Left ventricle myocardium superior (tissue), 1 donor: ENCODE data around the gene STARD7. TPM values are rescaled to one million over a fixed set of nuclear protein-coding genes. Genes with fewer than 3 reads are reported as not detected.
"Not testable (repeated sequence)": the region's sequence is repeated elsewhere in the genome, so short reads cannot be mapped to it uniquely, and the experiment has no call there.

Experiments
- ATAC-seq: fragments of 200-7000 bp; cut with Tn5 transposase; one replicate; pipeline ENCODE4 v1.9.1; 2020; ENCODE audit warnings: mild to moderate bottlenecking, moderate library complexity
- DNase-seq: peaks from one replicate; pipeline ENCODE4 v3.0.0-alpha.2; 2020
- intact Hi-C: fragments of 100-400 bp; cut with micrococcal nuclease; formaldehyde crosslinking; loops from one replicate; pipeline ENCODE4 v1.11.0; 2022
- long read RNA-seq: library from polyadenylated mRNA; unstranded; transcript quantifications from one replicate; pipeline ENCODE4 v2.0.0, GENCODE V29; 2021
- total RNA-seq: library from RNA; stranded (reverse); fragmentation: NEBNext Ultra II Directional; extraction: Animal tissue kit (Norgen Biotek cat#: 25700); gene quantifications from one replicate; pipeline ENCODE4 v1.2.1, GENCODE V29; 2021
- donor health status: DM: no; HTN: yes; CAD: no; lungs with severe emphysema.

STARD7 gene, protein sequence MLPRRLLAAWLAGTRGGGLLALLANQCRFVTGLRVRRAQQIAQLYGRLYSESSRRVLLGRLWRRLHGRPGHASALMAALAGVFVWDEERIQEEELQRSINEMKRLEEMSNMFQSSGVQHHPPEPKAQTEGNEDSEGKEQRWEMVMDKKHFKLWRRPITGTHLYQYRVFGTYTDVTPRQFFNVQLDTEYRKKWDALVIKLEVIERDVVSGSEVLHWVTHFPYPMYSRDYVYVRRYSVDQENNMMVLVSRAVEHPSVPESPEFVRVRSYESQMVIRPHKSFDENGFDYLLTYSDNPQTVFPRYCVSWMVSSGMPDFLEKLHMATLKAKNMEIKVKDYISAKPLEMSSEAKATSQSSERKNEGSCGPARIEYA
- 214 TPM for total RNA-seq
- long read RNA-seq, transcript STARD7-201 (8 exons, 3,368 nt): major isoform, 564 of 604 reads
- long read RNA-seq, partial matches to known transcripts: 8 of 604 reads
- long read RNA-seq, other reads (novel, unspliced or antisense): 32 of 604 reads

DNA sequence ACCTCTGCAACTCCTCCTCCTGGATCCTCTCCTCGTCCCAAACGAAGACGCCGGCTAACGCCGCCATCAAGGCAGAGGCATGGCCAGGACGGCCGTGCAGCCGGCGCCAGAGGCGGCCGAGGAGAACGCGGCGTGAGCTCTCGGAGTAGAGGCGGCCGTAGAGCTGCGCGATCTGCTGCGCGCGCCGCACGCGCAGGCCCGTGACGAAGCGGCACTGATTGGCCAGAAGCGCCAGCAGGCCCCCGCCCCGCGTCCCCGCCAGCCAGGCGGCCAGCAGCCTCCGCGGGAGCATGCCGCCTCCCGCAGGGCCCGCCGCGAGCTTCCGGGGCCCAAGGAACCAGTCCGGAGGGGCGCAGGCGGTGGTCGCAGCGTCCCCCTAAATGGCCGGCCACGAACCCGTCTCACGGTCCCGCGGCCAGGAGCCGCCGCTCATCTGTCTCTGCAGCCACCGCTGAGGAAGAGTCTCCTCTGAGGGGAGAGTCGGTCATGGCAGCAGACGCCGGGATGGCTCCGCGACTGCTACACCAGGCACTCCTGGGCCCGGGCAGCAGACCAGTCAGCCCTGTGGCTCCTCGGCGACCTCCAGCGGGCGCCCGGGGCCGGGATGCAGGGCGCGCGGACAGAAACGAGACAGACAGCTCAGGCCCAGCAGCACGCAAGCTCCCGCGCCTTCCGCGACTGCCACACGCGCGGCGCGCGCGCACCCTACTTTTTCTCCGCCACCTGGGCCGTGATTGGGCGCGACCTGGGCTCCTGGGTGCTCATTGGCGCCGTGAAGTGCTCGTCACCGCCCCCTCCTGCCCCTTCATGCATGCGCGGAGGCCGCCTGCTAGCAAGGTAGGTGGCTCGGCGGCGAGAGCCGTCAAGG is at the start of gene STARD7:
Gene STARD7 (minus strand): TSS at position 685 of the 868 bp plus-strand sequence. CDS start 393 bp downstream, at position 292.
- intact Hi-C loops: loop anchor here (5.0 kb wide), 1 partner anchor 49 kb away; no protein-coding TSS in a partner anchor
- peak; percentile 100 for DNase-seq
- ATAC-seq: peak; percentile 96

DNA sequence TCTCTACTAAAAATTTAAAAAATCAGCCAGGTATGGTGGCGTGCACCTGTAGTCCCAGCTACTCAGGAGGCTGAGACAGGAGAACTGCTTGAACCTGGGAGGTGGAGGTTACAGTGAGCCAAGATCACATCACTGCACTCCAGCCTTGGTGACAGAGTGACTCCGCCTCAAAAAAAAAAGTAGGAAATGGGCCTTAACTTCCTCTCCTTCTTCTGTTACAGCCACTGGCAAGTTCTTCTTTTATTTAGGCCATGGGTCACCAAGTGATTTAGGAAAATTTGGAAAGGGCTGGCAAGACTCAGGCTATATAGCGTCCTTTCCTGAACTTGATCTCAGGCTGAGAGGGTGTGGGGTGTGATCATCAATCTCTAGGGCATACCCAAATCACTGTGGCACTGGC is 49.1 kb upstream of the STARD7 start:
- intact Hi-C loops: loop anchor here (5.0 kb wide), 1 partner anchor 50 kb away; the partner anchor contains the start of gene STARD7

DNA sequence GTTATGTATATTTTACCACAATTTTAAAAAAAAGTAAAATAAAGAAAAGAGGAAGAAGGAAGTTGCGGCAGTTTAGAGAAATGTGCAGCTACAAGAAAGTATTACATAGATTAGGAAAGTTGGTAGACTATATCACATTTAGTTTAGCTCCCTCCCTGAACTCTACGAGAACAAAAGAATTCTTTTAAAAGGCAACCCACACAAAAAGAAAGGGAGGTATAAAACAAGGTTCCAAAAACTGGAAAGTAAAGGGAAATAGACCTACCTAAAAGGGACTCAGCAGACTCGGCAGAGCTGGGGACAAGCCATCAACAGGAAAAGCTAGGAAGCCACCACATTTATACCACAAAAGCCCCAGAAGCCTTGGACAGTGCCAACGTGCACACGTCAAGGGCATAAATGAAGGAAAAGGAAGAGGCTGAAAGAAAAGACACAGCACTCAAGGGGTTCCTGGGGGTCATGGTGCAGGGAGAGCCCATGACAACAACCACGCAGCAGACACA is 48.0 kb upstream of the STARD7 start:
- DNase-seq (no peak), ATAC-seq (no peak)
- intact Hi-C loops: loop anchor here (5.0 kb wide), 1 partner anchor 49 kb away; the partner anchor contains the start of gene STARD7

More for the DNA sequence above, 49.1 kb upstream of the STARD7 start:
- not testable (repeated sequence) for ATAC-seq, DNase-seq

DNA sequence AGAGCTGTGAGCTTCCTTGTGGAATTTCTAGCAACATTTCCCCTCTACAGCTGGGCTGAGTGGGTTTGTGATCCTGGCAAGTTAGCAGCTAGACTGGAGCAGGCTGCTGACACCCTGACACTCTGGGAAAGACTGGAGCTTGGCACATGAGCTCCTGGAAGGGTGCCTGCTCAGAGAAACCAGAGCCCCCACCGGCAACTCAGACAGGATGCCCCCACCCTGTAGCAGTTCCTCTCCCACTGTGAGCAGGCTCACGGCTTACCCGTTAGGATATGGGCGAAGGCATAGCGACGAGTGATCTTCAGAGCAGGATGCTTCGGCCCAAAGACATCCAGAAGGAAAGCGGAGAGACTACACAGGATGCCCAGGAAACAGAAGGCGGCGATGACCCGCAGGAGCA is 45.9 kb upstream of the STARD7 start:
- no peak for DNase-seq
- peak; percentile 3 for ATAC-seq
- intact Hi-C loops: no loop called here

DNA sequence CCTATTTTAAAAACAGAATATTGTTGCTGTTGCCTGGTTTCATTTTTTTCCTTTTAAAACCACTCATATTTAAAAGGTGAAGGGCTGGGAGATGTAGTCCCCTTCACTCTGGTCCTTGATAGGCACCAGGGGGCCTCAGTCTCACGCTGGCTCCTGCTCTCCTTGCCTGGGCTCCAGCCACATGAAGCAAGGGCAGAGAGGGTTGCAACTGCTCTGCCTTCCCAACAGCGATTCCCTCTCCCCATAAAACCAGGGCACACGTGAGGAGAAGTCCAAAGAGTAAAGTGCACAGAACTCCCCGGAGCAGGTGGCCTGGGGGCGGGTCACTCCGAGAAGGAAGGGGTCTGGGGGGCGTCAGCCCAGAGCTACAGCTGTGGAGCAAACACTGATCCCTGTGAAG is 44.4 kb upstream of the STARD7 start:
- no peak for DNase-seq
- intact Hi-C loops: no loop called here
- ATAC-seq: peak; percentile 47

DNA sequence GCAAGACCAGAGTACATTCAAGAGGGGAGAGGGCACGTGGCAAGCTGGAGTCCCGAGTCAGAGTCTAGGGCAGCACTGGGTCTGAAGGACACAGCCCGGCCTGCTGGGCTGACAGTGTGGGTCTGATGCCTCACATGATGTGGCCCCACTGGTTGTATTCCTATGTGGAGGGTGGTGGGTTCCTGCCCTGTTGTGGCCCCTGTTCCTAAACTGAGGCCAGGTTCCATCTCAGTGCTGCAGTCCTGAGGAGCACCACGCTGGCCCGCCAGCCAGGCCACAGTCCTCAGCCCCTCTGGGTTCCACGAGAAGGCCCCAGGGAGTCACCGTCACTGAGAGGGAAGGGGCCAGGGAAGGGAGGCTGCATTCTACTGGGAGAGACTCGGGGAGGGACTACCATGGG is 43.9 kb upstream of the STARD7 start:
- DNase-seq (no peak), ATAC-seq (peak; percentile 2)
- intact Hi-C loops: no loop called here

DNA sequence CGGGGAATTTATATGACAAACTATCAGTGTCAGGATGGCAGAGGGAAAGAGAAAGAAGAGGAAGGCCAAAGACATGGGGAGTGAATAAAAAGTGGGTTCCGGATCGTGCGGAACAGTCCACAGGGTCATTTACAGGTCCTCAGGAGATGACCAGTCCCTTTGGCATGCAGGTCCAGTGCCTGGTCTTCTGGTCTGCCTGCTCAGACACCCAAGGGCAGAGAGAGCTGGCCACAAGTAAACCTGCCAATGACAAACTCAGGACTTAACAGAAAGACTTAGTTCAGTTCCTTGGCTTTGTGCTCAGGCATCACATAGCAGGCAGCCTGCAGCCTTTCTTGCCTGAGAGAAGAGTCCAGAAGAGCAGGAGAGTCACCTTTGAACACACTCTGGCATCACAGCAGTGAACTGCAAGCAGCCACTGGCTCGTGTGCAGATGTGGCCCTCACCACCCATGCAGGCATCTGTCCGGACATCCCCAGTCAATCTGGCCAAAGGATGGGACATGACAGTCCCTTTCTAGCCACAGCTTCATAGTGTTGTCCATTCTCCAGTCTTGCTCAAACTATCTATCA is 43.2 kb upstream of the STARD7 start:
- intact Hi-C loops: no loop called here
- peak; percentile 70 for DNase-seq
- peak; percentile 76 for ATAC-seq

DNA sequence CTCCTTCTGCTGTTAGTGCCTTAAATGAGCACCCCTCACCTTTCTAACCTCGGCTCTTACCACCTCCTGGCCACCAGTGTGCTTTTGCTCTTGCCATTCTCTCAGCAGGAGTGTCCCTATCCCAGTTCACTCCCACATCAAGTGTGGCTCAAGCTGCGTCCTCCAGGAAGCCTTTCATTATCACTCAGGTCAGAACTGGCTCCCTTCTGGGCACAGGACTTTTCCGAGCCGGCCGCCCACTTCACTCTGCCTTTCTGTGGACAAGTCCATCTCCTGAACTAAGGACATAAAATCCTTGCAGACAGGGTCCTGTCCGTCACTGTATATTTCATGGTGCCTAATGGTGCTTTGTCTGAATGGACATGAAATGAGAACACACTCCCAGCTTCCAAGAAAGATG is 41.6 kb upstream of the STARD7 start:
- ATAC-seq: no peak
- no peak for DNase-seq
- intact Hi-C loops: no loop called here

DNA sequence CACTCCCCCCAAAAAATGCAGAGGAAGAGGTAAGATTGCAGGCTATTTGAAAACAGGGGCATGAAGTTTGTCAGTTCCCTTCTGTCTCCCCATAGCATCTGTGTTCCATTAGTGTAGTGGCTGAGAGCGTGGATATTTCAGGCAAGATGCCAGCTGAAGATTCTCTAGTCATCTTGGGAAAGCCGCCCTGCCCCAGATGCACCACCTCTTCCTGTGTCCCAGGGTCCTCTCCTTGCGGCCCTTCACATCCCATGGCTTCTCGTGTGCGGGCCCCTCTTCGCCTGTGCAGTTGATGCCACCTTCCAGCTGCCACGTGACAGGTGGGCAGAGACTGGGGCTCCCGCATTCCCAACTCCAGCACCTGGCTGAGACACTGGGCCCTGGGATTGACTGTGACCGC is 41.0 kb upstream of the STARD7 start:
- DNase-seq: no peak
- intact Hi-C loops: no loop called here
- peak; percentile 8 for ATAC-seq

DNA sequence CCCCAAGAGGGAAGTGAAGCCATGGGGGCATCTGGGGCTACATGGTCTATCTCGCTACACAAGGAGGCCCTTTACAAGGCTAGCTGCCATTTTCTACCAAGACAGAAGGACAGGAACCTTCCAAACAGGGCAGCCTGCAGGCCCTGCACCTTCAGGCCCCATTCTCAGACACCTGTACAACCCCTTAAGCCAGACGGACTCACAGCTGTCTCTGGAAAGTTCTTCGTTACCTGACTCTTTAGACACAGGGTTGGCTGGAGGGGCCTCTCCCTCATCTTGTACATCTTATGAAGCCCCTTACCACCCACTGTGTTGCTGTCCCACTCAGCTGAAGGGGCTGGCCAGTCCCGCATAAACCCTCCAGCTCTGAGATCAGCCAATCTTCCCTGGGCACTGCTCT is 40.0 kb upstream of the STARD7 start:
- intact Hi-C loops: no loop called here
- DNase-seq (no peak), ATAC-seq (no peak)

DNA sequence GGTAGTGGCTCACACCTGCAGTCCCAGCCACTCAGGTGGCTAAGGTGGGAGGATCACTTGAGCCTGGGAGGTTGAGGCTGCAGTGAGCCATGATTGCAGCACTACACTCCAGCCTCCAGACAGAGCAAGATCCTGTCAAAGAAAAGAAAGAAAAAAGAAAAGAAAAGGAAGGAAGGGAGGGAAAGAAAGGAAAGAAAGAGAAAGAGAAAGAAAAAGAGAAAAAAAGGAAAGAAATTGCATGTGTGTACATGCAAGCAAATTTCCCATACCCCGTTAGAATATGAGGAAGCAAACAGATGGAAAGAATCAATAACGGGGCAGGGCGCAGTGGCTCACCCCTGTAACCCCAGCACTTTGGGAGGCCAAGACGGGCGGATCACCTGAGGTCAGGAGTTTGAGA is 39.3 kb upstream of the STARD7 start:
- no peak for ATAC-seq
- DNase-seq: no peak
- intact Hi-C loops: no loop called here

DNA sequence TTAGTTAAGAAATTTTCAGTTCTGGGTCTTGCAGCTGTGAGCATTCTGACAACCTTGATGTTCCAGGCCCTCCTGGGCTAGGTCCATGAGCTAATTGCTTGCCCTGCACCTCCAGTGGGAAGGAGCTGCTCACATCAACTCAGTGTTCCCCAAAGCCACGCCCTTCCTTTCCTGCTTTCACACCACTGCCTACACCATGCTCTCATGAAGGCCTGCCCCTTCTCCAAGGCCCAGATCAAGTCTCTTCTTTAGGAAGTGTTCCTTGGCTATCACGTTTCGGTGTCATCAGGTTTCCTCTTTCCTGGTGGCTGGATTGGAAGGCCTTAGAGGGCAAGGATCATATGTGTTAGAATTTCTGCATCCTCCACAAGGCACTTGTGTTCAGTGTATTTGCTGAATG is 38.4 kb upstream of the STARD7 start:
- intact Hi-C loops: no loop called here
- no peak for ATAC-seq
- no peak for DNase-seq

DNA sequence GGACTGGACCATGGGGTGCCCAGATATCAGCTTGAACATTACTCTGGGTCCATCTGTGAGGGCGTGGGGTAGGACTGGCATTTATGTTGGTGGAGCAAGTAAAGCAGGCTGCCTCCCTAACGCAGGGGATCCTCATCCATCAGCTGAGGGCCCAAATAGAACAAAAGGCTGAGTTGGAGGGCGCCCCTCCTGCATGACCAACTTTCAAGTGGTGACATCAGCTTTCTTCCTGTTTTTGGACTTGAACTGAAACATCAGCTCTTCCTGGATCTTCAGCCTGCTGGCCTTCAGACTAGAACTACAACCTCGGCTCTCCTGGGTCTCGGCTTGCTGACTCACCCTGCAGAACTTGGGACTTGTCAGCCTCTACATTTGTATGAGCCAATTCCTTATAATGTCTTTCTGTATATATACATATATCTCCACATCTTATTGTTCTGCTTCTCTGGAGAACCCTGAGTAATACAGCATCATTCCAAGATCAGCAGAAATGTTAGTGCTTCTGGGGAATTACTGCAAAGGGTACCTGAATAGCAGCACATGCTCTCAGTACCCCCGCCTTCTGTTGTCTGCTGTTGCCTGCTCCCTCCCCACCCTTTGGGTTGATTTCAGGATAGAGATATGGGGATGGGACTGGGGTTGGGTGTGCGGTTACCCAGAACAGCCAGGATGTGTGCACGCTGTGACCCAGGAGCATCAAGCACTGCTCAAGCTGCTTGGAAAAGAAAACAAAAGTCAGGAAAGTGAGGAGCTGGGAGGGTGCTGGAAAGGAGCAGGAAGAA is 37.2 kb upstream of the STARD7 start:
- DNase-seq (no peak), ATAC-seq (no peak)
- intact Hi-C loops: no loop called here

DNA sequence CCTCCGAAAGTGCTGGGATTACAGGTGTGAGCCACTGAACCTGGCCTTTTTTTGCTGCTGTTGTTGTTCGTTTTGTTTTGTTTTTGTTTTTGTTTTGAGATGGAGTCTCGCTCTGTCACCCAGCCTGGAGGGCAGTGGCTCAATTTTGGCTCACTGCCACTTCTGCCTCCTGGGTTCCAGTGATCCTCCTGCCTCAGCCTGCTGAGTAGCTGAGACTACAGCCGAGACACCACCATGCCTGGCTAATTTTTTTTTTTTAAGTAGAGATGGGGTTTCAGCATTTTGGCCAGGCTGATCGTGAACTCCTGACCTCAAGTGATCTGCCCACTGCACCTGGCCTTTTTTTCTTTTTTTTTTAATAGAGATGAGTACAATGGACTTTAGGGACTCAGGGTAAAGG is 35.2 kb upstream of the STARD7 start:
- ATAC-seq (no peak), DNase-seq (no peak)
- intact Hi-C loops: no loop called here

DNA sequence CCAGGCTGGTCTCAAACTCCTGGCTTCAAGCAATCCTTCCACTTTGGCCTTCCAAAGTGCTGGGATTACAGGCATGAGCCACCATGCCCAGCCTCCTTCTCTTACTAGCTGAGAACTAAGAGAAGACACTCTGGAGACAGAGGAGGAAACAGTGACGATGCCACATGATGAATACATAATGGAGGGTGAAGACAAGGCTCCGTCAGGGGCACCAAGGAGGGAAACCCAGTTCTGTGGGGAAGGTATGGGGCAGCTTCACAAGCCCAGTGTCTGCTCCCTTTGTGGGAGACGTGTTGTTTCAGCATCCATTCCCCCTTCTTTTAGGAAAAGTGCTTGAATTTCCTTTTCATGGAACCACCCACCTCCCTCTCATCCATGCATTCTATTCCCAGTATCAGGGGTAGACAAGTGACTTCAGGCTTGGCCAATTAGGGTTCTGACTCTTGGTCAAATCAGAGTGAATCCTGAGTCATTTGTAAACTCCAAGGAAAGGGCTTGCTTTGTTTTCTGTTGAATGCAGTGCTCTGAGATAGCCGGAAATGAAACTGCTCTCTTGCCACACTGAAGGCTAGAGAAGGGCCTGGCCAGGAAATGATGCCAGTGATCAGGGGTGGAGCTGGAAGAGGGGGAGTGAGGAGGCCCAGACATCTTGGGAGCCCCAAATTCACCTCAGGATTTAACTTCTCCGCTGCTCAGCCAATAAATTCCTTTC is 33.4 kb upstream of the STARD7 start:
- DNase-seq (no peak), ATAC-seq (peak; percentile 52)
- intact Hi-C loops: no loop called here

DNA sequence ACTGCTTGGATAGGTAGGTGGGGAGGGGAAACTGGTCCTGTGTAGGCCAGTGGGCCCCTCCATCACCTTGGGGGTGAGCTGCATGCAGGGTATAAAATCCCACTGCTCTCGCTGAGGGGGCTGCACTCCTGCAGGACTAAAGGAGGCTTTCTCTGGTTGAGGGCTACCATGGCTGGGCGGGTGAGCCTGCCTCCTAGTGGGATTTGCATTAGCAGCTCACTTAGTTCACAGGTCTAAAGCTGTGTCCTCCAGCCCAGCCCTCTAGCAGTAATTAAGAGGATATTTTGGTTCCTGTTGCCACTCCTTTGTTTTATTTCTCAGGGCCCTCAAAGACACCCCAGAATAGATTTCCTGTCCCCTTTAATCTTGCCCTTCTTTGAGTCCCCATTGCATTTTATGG is 32.6 kb upstream of the STARD7 start:
- ATAC-seq: no peak
- no peak for DNase-seq
- intact Hi-C loops: no loop called here

DNA sequence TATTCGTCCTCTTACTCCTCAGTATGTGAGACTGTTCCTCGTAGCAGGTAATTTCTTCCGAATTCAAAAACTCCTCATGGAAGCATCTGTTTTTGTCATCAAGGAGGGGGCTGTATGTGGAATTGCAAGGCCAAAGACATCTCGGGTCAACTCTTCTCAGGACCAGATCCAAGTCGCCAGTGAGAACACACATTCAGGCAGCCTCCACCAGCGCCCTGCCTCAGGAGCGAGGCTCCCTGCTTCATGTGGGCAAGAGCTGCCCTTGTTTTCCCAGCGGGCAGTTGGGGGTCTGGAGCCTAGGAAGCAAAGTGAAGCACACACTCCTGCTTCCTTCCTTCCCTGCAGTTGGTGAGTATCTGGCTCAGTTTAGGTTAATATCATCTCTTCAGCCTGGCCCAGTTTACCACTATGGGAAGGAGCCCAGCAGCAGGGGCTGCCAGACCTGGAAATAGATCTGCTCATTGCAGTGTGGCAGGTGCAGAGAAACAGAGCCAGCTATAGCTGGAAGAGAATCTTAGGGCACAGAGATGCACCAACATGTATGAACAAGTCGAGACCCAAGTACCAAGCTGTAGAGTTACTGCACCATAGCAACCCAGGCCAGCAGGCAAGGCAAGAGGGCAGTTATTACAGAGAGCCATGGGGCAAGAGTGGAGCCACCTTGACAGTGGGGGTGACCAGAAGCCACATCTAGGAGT is 31.9 kb upstream of the STARD7 start:
- DNase-seq (no peak), ATAC-seq (peak; percentile 77)
- intact Hi-C loops: no loop called here
